Bronchial epithelial cell (primary cell): ENCODE data around the gene ZBED4. TPM values are rescaled to one million over a fixed set of nuclear protein-coding genes. Genes with fewer than 3 reads are reported as not detected.
A peak's percentile ranks its signal among the peaks of the same experiment; 100 is the strongest.

Experiments
- DNase-seq: peaks from one replicate; pipeline ENCODE4 v3.0.0-alpha.2; 2010; ENCODE audit warnings: low read depth
- FAIRE-seq: peaks from 2 replicates; lab custom pipeline; 2011; peaks lifted over from hg19 to GRCh38; lab: Jason Lieb, UNC
- H3K27me3 ChIP-seq: 2 replicates; pipeline ENCODE4 v1.5.1; 2011; ENCODE audit warnings: low read length; ENCODE audit not compliant: control insufficient read depth, insufficient read depth
- H3K36me3 ChIP-seq: 2 replicates; pipeline ENCODE4 v1.5.1; 2011; ENCODE audit warnings: low read length; ENCODE audit not compliant: control insufficient read depth, insufficient read depth
- H3K4me3 ChIP-seq: 2 replicates; pipeline ENCODE4 v1.5.1; 2011; ENCODE audit warnings: mild to moderate bottlenecking, low read depth, low read length, control low read depth
- CTCF ChIP-seq: IDR thresholded peaks from 2 replicates; pipeline ENCODE4 v1.5.1; 2011; ENCODE audit warnings: mild to moderate bottlenecking, moderate library complexity, low read length, control low read depth, inconsistent platforms; ENCODE audit not compliant: insufficient read depth, severe bottlenecking
- total RNA-seq: library from RNA; depleted of rRNA; stranded (reverse); fragments of >200 nt; gene quantifications from 2 replicates; pipeline ENCODE4 v1.2.1, GENCODE V29; 2014

ZBED4 gene
- total RNA-seq, 1 donor from 2014 or later: 14.0 TPM

GRCh38 chr22:49929211-49929979, 75.8 kb downstream of the ZBED4 start:
- DNase-seq: no peak
- peaks cover 3% of the 10 kb centered on the region for H3K36me3 ChIP-seq
- no peak for FAIRE-seq
- TF ChIP-seq CTCF: peak; percentile 62
- no peak overlapping the region for H3K4me3 ChIP-seq
- no peaks in the 10 kb centered on the region for H3K27me3 ChIP-seq

- peaks cover 3% of the 10 kb centered on the region for H3K36me3 ChIP-seq
- H3K27me3 ChIP-seq: no peaks in the 10 kb centered on the region
- no peak for DNase-seq
- FAIRE-seq: peak; percentile 43
- no peak overlapping the region for H3K4me3 ChIP-seq
- TF ChIP-seq CTCF: no peak
Observed at GRCh38 chr22:49929994-49930575, 76.4 kb downstream of the ZBED4 start.

- peaks cover 1% of the 10 kb centered on the region for H3K36me3 ChIP-seq
- no peak overlapping the region for H3K4me3 ChIP-seq
- peak; percentile 62 for DNase-seq
- peak; percentile 89 for FAIRE-seq
- no peaks in the 10 kb centered on the region for H3K27me3 ChIP-seq
- peak; percentile 59 for TF ChIP-seq CTCF
Observed at GRCh38 chr22:49930596-49931412, 77.2 kb downstream of the ZBED4 start.

GRCh38 chr22:49933236-49934159, 79.9 kb downstream of the ZBED4 start:
- H3K4me3 ChIP-seq: no peak overlapping the region
- FAIRE-seq: no peak
- no peak for TF ChIP-seq CTCF

GRCh38 chr22:49934160-49934890, 80.7 kb downstream of the ZBED4 start:
- H3K27me3 ChIP-seq: no peaks in the 10 kb centered on the region
- H3K36me3 ChIP-seq: no peaks in the 10 kb centered on the region
- peak overlapping the region; percentile 26 for H3K4me3 ChIP-seq
- TF ChIP-seq CTCF: no peak
- DNase-seq (peak; percentile 44), FAIRE-seq (no peak)

More at GRCh38 chr22:49933236-49934159, 79.9 kb downstream of the ZBED4 start:
- no peaks in the 10 kb centered on the region for H3K36me3 ChIP-seq
- no peak for DNase-seq
- H3K27me3 ChIP-seq: no peaks in the 10 kb centered on the region
